NCI-H2029 (cell line): ENCODE results near the gene NTN3.
A peak's percentile ranks its signal among the peaks of the same experiment; 100 is the strongest.

Source experiments
- DNase-seq: peaks from one replicate; lab custom pipeline; 2025; lab: John Stamatoyannopoulos, UW

The NTN3 gene

DNA sequence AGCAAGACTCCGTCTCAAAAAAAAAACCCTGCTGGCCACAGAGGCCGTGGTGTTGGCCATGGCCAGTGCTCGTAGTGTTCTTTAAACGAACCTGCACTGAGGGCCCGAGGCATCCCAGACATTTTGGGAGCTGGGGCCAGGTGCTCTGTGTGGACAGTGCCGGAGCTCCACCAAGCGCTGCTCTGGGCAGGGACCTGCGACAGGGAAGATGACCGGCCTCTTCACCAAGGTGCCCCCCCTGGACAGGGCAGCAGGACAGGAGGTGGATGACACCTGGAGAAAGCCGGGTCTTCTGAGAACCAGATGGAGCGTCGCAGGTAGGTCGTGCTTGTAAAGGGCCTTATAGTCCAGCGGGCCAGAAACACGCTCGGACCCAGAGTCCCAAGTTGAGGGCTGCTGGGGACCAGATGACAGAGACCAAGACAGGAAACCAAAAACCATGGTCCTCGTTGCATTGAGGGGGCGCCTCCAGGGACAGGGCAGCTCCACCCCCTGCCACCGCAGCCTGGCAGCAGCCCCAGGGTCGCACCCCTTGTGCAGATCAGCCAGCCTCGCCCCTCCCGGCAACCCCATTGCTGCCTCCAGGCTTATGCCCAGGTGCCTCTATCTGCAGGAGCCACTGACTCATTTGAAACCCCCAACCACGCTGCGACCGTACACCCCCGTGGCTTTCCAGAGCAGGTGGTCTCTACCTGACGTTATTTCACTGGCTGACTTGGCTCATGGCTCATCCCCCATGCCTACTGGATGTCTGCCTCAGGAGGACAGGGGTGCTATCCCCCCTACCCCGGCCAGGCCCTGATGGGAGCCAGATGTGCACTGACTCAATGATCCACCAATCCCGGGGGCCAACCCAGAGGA is 4.2 kb upstream of the NTN3 start:
- DNase-seq, result no peak

DNA sequence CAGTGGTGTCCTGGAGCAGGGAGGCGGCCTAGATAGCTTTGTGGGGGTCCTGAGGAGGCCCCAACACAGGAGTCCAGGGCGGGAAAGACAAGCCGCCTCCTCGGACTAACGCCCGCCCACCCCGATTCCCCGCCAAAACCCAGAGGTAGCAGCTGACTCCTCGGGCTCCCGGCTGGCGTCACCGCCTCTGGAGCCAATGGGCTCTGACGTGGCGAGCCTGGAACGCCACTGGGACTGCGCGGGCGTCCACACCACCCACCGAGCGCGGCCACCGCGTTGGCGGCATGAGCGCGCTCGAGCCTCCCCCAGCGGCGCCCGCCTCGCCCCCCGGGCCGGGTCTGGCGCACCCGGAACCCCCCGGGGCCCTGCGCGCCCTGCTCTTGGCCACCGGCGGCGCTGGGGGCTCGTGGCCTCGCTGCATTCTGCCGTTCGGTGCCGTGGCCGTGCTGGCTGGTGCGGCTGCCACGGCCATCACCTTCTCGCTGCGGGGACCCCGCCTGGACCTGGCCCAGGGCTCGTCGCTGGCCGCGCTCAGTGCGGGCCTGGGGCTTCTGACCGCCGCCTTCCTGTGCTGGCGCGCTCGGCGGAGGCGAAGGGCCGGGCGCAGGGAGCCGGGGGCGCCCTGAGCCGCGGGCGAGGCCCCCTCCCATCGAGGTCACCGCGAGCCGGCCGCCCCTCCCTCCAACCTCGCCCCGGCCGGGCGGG is 3.4 kb upstream of the NTN3 start:
- peak; percentile 74 for DNase-seq

DNA sequence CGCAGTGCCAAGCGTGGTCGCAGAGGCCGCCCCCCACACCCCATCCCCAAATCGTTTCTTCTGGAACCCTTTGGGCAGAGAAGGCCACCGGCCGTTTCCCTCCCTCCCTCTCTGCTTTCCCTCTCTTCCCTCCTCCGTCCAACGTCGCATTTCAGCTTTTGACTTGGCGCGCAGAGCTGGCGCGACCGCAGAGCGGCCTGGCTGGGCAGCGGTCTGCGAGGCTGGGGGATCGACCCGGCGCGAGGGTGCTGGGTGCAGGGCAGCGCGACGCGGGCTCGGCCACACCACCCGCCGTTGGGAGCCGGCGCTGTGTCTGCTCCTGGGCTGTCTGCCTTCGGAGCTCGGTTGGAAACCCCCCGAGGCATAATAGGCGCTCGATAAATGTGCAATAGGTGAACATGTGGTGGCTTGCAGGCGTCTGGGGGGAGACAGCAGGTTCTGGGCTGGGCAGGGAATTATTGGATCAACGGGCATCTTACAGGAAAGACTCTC is 2.8 kb upstream of the NTN3 start:
- no peak for DNase-seq

DNA sequence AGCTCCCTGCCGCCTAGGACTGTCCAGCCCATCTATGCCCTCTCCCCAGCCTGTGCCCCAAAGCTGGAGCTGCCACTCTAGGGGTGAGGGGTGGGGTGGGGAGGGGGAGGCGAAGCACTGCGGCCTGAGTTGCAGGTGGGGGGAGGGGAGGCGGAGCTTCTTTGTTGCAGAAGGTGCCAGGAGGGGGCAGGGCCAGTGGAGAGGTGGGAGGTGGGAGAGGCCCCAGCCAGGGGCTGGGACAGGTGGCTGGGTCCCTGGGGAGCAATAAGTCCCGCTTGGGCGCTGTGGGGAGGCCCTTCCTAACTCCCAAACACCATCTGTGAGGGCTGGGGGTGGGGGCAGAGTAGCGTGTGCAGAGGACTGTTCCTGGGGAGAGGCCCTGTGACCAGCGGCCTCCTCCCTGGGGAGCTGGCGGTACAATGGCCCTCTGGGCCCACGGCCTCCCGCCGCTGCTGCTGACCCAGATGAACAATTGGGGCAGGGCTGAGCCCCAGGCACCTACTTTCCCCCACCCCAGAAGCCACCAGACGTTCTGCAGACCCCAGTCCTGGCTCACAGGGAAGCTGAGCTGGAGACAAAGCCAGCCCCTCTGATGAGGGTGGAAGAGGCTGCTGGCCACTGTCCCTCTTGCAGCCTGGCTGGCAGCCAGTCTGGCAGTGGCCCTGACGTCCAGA is 2.2 kb upstream of the NTN3 start:
- peak; percentile 60 for DNase-seq

DNA sequence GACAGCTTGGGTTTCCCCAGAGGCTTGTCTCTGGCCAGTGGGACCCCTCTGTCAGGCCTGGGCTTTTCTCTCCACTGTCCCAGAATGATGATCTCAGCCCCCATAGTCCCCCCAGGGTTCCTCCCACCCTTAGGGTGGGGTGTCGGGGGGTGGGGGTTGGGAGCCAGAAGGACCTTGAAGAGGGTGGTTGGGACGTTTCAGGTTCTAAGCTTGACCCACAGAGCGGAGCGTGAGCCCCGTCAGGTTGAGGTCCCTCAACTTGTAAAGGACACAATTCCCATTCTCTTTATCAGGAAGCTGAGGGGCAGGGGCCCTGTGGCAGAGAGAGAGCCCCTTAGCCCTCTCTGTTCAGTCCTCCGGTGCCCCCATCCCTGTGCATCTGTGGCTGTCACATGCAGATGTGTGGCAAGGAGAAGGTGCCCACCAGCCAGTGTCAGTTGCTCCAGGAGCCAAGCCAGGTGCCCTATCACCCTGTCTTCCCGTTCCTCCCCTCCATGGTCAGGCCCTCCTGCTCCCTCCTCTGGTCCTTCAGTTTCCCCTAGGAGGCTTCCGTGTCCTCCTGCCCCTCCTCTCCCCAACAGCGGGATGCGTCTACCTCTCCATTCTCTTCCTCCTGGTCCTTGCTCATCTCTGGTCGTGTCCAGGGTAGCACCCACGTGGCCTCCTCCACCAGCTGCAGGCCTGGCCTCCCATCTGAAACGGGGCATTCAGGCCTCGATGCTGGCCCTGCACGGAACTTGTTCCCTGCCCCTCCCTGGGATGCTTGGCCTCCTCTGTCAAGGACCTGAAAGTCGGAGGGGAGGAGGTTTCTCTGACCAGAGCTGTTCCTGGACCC is 1.5 kb upstream of the NTN3 start:
- DNase-seq, result no peak

DNA sequence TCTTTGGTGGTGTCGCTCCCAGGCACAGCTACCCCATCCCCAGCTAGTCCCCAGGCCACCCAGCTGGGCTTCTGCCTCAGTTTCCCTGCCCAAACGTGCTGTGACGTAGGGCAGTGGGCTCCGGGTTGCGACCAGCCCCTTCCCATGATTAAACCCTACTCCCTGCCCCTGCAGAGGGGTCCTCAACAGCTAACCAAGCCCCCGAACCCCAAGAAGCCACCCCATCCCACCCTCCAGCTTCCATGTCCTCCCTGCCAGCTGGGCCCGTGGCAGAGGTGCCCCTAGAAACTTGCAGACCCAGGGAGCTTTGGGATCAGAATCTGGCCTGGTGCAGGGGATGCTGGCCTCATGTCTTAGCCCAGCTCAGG is 879 bp upstream of the NTN3 start:
- DNase-seq, result no peak

DNA sequence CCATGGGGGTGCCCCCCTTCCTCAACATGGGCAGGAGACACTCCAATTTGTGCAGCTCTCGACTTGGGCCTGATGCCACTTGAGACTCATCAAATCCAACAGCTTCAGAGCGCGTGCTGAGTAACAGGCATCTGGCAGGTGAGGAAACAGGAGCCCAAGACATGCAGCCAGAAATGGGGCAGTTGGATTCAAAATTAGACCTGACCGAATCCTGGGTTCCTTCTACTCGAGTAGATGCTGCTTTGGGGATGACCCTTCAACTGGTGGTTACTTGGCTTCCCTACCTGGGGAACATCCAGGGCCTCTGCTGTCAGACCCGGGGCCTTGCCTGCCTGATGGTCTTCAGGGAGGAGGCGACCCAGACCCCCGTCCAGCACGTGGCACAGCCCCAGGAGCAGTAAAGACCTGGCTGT is 488 bp upstream of the NTN3 start:
- no peak for DNase-seq

DNA sequence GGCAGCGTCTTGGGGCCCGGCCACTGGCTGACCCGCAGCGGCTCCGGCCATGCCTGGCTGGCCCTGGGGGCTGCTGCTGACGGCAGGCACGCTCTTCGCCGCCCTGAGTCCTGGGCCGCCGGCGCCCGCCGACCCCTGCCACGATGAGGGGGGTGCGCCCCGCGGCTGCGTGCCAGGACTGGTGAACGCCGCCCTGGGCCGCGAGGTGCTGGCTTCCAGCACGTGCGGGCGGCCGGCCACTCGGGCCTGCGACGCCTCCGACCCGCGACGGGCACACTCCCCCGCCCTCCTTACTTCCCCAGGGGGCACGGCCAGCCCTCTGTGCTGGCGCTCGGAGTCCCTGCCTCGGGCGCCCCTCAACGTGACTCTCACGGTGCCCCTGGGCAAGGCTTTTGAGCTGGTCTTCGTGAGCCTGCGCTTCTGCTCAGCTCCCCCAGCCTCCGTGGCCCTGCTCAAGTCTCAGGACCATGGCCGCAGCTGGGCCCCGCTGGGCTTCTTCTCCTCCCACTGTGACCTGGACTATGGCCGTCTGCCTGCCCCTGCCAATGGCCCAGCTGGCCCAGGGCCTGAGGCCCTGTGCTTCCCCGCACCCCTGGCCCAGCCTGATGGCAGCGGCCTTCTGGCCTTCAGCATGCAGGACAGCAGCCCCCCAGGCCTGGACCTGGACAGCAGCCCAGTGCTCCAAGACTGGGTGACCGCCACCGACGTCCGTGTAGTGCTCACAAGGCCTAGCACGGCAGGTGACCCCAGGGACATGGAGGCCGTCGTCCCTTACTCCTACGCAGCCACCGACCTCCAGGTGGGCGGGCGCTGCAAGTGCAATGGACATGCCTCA is 773 bp downstream of the NTN3 start:
- no peak for DNase-seq

DNA sequence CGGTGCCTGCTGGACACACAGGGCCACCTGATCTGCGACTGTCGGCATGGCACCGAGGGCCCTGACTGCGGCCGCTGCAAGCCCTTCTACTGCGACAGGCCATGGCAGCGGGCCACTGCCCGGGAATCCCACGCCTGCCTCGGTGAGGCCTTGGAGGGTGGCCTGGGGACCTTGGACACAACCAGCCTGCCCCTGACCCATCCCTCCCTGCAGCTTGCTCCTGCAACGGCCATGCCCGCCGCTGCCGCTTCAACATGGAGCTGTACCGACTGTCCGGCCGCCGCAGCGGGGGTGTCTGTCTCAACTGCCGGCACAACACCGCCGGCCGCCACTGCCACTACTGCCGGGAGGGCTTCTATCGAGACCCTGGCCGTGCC is 1.4 kb downstream of the NTN3 start:
- no peak for DNase-seq

DNA sequence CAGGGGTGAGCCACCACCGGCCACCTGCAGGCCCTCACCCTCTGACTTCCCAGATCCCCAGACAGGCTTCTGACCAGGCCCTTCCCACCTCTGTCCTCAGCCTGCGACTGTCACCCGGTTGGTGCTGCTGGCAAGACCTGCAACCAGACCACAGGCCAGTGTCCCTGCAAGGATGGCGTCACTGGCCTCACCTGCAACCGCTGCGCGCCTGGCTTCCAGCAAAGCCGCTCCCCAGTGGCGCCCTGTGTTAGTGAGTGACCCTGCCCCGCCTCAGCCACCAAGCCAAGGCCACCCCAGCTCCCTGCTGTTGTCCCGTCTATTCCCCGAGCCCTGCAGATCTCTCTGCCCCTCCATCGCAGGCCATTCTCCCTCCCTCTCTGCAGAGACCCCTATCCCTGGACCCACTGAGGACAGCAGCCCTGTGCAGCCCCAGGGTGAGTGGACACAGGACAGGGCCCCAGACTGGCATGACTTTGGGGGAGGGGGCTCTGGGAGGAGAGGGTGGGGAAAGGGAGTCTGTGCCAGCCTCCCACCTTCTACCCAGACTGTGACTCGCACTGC is 1.9 kb downstream of the NTN3 start:
- DNase-seq, result no peak

DNA sequence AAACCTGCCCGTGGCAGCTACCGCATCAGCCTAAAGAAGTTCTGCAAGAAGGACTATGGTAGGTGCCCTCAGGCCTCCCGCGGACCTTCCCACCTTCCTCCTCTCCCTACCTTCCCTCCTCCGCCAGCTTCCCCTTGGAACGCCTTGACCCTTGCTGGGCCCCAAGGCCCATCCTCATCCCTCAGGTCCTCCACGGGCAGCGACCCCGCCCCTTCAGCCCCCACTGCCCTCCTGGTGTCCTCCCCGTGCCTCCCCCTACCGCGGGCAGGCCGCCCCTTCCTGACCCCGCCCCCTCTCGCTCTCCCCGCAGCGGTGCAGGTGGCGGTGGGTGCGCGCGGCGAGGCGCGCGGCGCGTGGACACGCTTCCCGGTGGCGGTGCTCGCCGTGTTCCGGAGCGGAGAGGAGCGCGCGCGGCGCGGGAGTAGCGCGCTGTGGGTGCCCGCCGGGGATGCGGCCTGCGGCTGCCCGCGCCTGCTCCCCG is 2.4 kb downstream of the NTN3 start:
- no peak for DNase-seq

DNA sequence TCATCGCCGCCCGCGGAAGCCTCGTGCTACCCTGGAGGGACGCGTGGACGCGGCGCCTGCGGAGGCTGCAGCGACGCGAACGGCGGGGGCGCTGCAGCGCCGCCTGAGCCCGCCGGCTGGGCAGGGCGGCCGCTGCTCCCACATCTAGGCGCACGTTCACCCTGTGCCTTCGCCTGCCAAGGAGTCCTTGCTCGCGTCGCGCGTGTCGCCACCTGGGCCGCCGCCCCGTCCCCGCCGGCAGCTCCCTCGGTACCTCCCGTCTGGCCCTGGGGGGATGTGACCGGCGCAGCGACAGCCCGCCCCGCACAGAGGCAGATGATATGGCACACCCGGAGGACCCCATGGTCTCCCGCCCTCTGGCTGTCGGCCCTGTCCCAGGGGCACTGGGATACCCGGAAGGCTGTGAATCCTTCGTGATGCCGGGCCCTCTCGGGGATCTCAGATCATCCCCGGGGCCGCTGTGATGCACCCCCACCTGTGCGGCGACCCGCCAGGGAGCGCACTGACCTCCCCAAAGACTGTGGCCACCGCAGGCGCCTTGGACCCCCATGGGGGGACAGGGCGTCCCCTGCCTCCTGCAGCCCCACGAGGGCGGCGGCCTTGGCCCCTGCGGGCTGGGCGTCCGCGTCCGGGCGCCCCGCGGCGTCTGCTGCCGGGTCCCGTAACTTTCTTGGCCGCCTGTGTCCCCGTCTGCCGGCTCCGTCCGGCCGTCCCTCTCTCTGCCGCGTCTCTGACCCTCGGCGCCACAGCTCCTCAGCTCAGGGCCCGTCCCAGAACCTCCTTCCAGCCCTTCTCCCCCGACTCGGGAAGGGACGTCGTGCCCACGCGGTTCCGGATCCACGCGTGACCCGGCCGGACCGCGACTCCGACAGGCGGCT is 3.1 kb downstream of the NTN3 start:
- DNase-seq, result no peak

DNA sequence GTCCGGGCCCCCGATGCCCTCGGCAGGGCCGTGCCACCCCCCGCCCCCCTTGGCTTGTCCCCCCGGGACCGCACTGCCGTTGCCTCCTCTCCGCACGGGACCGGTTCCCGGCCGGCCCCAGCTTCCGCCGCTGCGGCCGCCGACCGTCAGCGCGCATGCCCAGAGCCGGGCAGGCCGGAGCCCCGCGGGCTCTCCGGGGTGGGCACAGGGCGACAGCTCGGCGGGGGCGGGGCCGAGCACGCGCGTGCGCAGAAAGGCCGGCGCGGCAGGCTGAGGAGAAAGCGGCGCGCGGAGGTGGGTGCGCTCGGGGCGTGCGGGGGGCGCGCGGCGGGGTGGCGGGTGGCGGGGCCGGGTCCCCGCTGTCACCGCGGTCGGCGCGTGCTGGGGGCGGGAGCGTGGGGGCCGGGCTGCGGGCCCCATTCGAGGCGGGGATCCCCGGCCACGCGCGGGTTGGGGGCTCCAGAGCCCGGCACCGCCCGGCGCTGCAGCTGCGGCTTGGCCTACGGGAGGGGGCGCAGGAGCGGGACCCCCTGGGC is 3.8 kb downstream of the NTN3 start, which contains the start of gene TBC1D24:
TBC1D24 (plus strand) TSS at position 251 of the 536 bp plus-strand sequence. CDS start 21,022 bp downstream, outside the sequence.
- DNase-seq, result peak; percentile 63

DNA sequence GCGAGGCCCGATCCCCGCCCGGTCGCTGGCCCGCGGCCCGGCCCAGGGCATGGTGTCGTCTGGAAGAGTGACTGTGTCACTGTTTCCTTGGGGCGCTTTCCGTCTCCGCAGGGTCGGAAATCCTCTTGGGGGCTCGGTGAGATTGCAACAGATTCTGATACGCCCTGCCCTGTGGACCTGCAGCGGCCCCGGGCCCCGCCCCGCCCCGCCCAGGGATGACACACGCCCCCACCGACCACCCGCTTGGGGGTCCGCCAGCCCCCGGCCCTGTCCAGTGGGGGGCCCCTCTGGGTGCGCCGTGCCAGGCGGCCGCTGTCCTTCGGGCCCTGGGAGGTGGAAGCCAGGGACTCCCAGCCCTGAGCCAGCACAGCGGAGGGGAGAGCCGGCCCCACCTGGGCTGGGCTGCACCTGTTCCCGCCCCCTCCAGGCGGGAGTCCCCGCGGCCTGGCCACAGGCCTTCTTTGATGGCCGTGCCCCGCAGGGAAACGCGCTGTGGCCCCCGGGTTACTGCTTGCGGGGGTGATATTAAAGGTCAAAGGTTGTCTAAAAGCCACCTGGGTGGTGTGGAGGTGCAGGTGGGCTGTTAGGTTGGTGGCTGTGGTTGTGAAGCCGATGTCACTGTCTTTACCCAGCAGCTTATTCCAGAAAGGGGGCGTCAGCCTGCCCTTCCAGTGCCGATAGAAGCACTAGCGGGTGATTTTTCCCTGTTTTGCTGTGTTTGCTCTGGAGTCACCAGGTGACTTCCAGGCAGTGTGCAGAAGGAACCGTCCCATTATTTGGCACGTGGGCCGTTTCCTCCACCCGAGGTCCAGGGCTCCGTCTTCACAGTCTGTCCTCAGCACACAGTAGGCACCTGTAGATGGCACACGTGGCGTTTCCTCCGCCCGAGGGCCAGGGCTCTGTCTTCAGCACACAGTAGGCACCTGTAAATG is 4.6 kb downstream of the NTN3 start:
- DNase-seq, result no peak

DNA sequence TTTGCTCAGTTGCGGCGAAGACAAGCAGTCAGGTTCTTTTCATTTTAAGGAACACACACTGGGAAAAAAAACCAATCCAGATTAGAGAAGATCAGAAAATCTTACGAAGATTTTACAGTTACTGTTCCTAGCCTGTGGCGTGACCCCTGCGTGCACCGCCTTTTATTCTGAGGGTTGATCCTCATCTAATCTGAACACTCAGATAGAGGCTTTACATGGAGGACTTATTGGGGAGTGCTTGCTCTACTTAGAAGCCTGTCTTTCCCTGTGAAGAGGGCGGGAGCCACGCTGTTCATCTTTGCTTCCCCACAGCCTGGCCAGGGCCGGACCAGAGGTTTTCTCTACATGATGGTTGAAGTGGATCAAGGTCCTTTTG is 5.2 kb downstream of the NTN3 start:
- DNase-seq, result no peak

DNA sequence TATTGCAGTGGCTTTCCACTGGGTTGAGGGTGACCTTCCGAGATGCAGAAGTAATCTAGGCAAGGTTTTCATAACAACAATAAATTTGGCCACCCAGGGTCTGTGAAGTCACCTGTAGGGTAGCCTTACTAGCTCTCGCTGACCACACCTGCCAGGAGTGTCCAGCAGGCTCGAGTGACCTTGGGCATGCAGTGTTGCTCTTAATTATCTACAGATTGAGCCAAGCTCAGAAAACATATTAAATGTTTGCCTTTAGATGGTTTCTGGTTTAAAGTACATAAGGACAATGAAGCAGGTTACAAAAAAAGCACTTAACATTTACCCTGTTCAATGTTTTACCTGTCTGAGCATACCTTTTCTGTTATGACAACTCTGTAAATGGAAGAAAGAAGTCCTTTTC is 5.6 kb downstream of the NTN3 start:
- DNase-seq, result no peak

DNA sequence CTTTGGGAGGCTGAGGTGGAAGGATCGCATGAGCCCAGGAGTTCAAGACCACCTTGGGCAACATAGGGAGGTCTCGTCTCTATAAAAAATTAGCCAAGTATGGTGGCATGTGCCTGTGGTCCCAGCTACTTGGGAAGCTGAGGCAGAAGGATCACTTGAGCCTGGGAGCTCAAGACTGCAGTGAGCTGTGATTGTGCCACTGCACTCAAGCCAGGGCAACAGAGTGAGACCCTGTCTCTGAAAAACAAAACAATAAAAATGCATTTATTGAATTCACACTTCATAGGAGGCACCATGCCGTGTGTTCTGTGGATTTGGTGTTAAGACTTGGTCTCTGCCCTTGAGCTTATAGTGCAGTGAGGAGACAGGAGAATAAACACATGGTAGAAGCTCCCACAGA is 6.2 kb downstream of the NTN3 start:
- no peak for DNase-seq

DNA sequence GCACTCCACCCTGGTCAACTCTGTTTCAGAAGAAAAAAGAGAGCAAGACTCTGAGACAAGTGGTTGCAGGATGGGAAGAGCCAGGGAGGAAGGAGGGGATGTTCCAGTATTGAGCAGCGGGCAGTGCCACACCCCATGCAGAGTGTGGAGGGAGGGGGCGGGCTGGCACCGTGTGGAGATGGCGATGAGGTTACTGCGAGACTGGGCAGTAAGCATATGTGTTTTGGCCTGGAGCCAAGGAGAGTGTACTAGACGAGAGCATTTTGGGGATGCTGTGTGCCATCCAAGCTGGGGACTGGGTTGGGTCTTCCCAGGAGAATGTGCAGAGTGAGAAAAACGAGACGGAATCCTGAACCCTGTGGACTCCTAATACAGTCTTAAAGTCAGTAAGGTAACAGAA is 7.2 kb downstream of the NTN3 start:
- DNase-seq, result no peak
